ENCODE data around the gene PEAR1. TPM values are rescaled to one million over a fixed set of nuclear protein-coding genes. Genes with fewer than 3 reads are reported as not detected.

Gene PEAR1
- total RNA-seq, 3 donors from 2014 or later: 4.0 to 15.1 (median 6.2) TPM

DNA sequence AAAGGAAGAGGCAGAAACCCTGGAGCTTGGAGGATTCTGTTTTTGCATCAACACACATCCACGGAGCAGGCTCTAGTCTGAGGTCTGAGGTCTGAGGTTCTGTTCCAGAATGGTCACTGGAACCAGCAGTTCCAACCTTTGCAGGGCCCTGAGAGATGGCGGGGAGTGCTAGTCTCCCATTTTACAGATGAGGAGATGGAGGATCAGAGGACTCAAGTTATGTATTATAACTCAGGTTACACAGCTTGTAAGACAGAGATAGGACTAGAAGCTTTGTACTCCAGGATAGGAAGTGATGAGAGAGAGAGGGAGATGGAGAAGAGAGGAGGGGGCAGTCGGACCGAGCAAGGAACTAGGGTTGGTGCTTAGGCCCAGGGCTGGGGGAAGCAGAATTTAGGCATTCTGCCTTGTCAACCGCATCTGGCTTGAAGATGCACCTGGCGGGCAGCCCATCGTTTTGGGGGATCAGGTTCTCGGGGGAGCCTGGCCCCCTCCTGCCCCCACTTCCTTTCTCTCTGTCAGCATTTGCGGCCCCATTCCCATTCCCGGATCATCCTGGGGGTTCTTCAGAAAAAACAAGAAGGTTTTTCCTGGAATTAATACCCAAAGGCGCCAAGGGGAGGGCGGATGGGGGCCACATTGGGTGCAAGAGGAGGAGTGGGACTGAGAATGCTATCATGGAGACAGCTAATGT, 5.6 kb downstream of the PEAR1 start:
- H3K4me1 ChIP-seq: peaks cover 0 to 17% of the 10 kb centered on the region in 2 donors
- TF ChIP-seq POLR2AphosphoS5 (IDR thresholded peaks at IDR 0.05) (no peak), POLR2A (IDR thresholded peaks at IDR 0.05) (no peak)
- TF ChIP-seq, protein P1, sequence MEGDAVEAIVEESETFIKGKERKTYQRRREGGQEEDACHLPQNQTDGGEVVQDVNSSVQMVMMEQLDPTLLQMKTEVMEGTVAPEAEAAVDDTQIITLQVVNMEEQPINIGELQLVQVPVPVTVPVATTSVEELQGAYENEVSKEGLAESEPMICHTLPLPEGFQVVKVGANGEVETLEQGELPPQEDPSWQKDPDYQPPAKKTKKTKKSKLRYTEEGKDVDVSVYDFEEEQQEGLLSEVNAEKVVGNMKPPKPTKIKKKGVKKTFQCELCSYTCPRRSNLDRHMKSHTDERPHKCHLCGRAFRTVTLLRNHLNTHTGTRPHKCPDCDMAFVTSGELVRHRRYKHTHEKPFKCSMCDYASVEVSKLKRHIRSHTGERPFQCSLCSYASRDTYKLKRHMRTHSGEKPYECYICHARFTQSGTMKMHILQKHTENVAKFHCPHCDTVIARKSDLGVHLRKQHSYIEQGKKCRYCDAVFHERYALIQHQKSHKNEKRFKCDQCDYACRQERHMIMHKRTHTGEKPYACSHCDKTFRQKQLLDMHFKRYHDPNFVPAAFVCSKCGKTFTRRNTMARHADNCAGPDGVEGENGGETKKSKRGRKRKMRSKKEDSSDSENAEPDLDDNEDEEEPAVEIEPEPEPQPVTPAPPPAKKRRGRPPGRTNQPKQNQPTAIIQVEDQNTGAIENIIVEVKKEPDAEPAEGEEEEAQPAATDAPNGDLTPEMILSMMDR (IDR thresholded peaks at IDR 0.05): no peak
- H3K27ac ChIP-seq: peak overlapping the region; percentile 68 to 97
- no peaks in the 10 kb centered on the region for H3K36me3 ChIP-seq
- intact Hi-C loops (cut with DNase I; ENCODE audit: low total_unique reads): no loop called here
- H3K4me3 ChIP-seq: no peak overlapping the region
- H3K9me3 ChIP-seq: no peaks in the 10 kb centered on the region
- no peaks in the 10 kb centered on the region for H3K27me3 ChIP-seq
- DNase-seq (ENCODE audit: low spot score in 2 of 2): no peak

DNA sequence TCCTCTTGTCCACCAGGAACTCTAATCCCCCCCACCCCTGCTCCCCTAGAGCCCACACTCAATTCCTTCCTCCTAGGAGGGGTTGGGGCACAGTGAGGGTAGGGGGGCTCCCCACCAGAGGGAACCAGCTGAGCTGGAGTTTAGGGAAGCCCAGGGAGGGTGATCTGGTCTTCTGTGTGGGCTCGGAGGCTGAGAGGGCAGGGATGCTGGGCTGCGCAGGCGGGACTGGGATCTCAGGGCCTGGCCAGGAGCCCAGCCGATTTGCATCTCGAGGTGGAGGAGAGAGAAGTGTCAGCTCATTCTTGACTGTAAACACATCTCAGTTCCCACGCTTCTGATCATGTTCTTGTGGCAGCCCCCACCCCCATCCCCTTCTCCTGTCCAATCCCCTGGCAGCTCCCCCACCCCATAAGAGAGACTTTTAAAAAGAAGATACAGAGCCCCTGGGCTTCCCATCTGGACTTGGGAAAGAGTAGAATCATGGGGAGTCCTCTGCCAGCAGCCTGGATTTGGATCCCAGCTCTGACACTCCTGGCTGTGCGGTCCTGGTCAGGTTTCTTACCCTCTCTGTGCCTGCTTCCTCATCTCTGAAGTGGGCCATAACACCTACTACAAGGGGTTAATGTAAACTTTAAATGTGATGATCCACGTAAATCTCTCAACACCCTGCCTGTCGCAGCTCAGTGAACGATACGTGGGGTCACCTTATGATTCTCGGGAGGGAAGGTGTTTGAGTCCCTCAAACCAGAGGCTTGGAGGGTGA, 6.6 kb downstream of the PEAR1 start:
- DNase-seq (ENCODE audit: low spot score in 2 of 2): no peak
- no peaks in the 10 kb centered on the region for H3K27me3 ChIP-seq
- no peaks in the 10 kb centered on the region for H3K9me3 ChIP-seq
- intact Hi-C loops (cut with DNase I; ENCODE audit: low total_unique reads): no loop called here
- TF ChIP-seq, protein P1 (IDR thresholded peaks at IDR 0.05): no peak
- TF ChIP-seq POLR2A (IDR thresholded peaks at IDR 0.05) (no peak), POLR2AphosphoS5 (IDR thresholded peaks at IDR 0.05) (no peak)
- peak overlapping the region; percentile 13 to 97 for H3K27ac ChIP-seq
- peak overlapping the region in 1 of 3 donors; percentile 30 for H3K4me3 ChIP-seq
- peaks cover 0 to 17% of the 10 kb centered on the region in 2 donors for H3K4me1 ChIP-seq
- H3K36me3 ChIP-seq: no peaks in the 10 kb centered on the region

DNA sequence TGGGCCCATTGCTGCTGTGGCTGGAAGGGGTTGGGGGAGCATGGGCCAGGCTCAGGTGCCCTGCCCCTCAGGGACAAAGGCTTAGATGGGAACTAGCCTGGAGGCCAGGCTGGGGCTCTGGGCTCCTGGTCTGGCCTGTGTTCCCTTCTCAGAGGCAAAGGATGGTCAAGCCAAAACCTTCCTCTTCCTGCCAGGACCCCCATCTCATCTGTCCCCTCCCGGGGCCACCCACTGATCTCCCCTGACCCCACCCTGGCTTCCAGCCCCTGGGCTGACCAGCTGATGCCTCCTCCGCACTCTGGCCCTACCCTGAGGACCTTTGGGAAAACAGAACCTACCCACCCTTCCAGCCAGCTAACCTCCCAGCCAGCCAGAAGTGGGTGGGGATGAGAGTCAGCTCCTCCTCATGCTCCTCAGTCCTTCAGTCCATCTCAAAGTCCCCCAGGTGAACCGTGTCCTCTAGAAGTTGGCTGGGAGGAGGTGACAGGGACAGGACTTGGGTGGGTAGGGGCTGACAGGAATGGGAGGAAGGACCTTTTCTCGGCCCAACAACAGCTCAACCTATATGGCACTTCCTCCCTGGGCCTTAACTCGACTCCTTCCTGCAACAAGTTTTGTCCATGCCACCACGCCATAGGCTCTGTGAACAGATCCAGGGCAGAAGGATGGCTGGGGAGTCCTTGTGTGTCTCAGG, 7.5 kb downstream of the PEAR1 start:
- DNase-seq (ENCODE audit: low spot score in 2 of 2): no peak
- Histone ChIP-seq H3K4me1 (peaks cover 0 to 17% of the 10 kb centered on the region in 2 donors), H3K9me3 (no peaks in the 10 kb centered on the region), H3K27me3 (no peaks in the 10 kb centered on the region), H3K4me3 (no peak overlapping the region), H3K27ac (peak overlapping the region; percentile 33 to 97), H3K36me3 (no peaks in the 10 kb centered on the region)
- no peak for TF ChIP-seq POLR2AphosphoS5 (IDR thresholded peaks at IDR 0.05)
- TF ChIP-seq, protein P1 (IDR thresholded peaks at IDR 0.05): no peak
- no peak for TF ChIP-seq POLR2A (IDR thresholded peaks at IDR 0.05)
- intact Hi-C loops (cut with DNase I; ENCODE audit: low total_unique reads): no loop called here

DNA sequence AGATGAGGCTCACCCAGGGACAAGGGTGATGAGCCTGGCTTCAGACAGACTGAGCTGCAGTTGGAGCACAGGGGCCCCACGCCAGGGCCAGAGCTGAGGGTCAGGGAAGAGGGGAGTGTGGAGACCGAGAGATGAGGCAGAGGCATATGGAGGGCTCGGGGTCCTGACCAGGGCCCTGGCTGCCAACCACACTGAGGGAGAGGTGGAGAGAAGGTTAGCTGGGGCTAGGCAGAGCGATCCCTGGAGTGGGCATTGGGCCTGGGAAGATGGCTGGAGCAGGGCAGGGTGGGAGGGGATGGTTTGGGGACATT, 8.0 kb downstream of the PEAR1 start:
- intact Hi-C loops (cut with DNase I; ENCODE audit: low total_unique reads): no loop called here
- H3K36me3 ChIP-seq: no peaks in the 10 kb centered on the region
- H3K9me3 ChIP-seq: no peaks in the 10 kb centered on the region
- no peaks in the 10 kb centered on the region for H3K27me3 ChIP-seq
- DNase-seq (ENCODE audit: low spot score in 2 of 2): no peak
- TF ChIP-seq, protein P1 (IDR thresholded peaks at IDR 0.05): no peak
- TF ChIP-seq POLR2A (IDR thresholded peaks at IDR 0.05) (no peak), POLR2AphosphoS5 (IDR thresholded peaks at IDR 0.05) (no peak)
- peak overlapping the region in 1 of 3 donors; percentile 1 for H3K4me3 ChIP-seq
- H3K27ac ChIP-seq: peak overlapping the region; percentile 33 to 97
- H3K4me1 ChIP-seq: peaks cover 0 to 17% of the 10 kb centered on the region in 2 donors
